ENCODE measurements around the gene TMEM170B.

DNA sequence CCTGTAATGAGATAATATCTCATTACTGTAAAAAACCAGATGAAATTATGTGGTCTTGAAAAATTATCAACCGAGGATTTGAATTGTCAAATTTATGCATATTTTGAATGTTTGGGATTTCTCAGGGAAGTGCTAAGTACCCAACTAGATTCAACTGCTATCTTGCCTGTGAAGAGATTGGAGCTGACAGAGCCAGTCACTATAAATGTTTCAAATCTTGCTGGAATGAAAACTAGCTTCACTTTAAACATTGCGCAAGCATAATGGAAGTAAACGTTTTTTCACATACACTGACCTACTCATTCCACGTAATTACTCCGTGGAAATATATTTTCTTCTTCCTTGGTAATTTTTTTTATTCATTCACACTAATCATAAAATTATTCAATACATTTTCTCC lies 46.7 kb downstream of the TMEM170B start:
- TF ChIP-seq EZH2 (IDR thresholded peaks at IDR 0.05; ENCODE audit: insufficient read depth, poor library complexity, severe bottlenecking) (no peak), EZH2phosphoT487 (IDR thresholded peaks at IDR 0.05; ENCODE audit: insufficient read depth, low read depth) (no peak)
